ENCODE measurements around the gene ZEB1. TPM values are rescaled to one million over a fixed set of nuclear protein-coding genes. Genes with fewer than 3 reads are reported as not detected.

The ZEB1 gene
- total RNA-seq, 1 experiment from 2014 or later: 0.39 TPM

DNA sequence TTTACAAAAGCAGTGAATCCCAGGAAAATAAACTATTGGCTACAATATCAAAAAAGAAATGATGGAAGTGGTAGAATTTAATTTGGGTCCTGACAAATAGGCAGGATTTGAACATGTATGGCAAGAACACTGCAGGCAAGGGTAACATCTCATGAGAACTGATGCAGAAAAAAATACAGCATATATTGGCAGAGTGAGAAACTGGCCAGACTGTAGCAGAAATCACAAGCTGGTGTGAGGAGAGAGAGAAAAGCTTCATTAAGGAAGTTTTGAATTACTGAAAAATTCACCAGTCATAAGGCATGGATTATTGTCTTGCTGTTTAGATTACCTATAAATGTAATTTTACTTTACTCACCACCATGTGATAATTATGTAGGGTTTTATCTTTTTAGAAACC is 77.4 kb downstream of the ZEB1 start:
- Histone ChIP-seq H3K4me2 (ENCODE audit: insufficient read depth, insufficient read length, low read length) (no peak overlapping the region), H4K8ac (replicated peaks; ENCODE audit: insufficient read length, low read depth, low read length) (no peak overlapping the region), H2AK5ac (ENCODE audit: insufficient read length, low read length) (no peak overlapping the region), H2BK15ac (ENCODE audit: low read depth, low read length) (no peak overlapping the region), H4K91ac (ENCODE audit: insufficient read length, low read depth, low read length) (no peak overlapping the region), H3K27me3 (ENCODE audit: insufficient read depth, low read length) (no peaks in the 10 kb centered on the region), H3K4ac (ENCODE audit: low read depth, low read length) (no peak overlapping the region), H2BK12ac (ENCODE audit: insufficient read length, low read depth, low read length) (no peak overlapping the region), H3K9ac (ENCODE audit: extremely low read depth, insufficient read length, low read length) (no peak overlapping the region), H3K23ac (ENCODE audit: insufficient read length, low read depth, low read length) (no peak overlapping the region), H2BK5ac (ENCODE audit: insufficient read length, low read length) (no peak overlapping the region), H3K79me1 (ENCODE audit: insufficient read depth, low read depth, low read length, poor library complexity, severe bottlenecking) (no peaks in the 10 kb centered on the region), H3K14ac (ENCODE audit: insufficient read depth, low read length) (no peak overlapping the region), H3T11ph (ENCODE audit: low read length) (no peak overlapping the region), H2AFZ (ENCODE audit: low read length) (no peak overlapping the region), H2BK20ac (ENCODE audit: low read depth, low read length, poor library complexity, severe bottlenecking) (no peak overlapping the region), H2BK120ac (ENCODE audit: low read depth, low read length, poor library complexity, severe bottlenecking) (no peak overlapping the region), H3K9me3 (ENCODE audit: control insufficient read depth, low read depth, low read length) (no peaks in the 10 kb centered on the region), H3K56ac (ENCODE audit: insufficient read length, low read depth, low read length) (no peak overlapping the region), H3K79me2 (ENCODE audit: insufficient read depth, low read length) (no peaks in the 10 kb centered on the region), H3K23me2 (ENCODE audit: insufficient read length, low read depth, low read length, poor library complexity, severe bottlenecking) (no peaks in the 10 kb centered on the region), H4K5ac (ENCODE audit: insufficient read length, low read depth, low read length) (no peak overlapping the region), H3K18ac (ENCODE audit: insufficient read length, low read depth, low read length) (no peak overlapping the region), H3K27ac (ENCODE audit: insufficient read length, low read depth, low read length) (no peak overlapping the region), H3K4me1 (ENCODE audit: insufficient read depth, low read length) (no peaks in the 10 kb centered on the region), H4K20me1 (ENCODE audit: control insufficient read depth, insufficient read depth, insufficient read length) (no peaks in the 10 kb centered on the region)
- Mint-ChIP-seq H3K36me3 (ENCODE audit: insufficient read depth in 1 of 3, low read depth in 3 of 3) (no peaks in the 10 kb centered on the region), H3K4me3 (no peak overlapping the region), H3K9me3 (no peaks in the 10 kb centered on the region), H3K27ac (no peak overlapping the region), H3K27me3 (ENCODE audit: low read depth) (no peaks in the 10 kb centered on the region), H3K4me1 (peaks cover 9 to 15% of the 10 kb centered on the region in 2 experiments)
- TF ChIP-seq, protein P1, sequence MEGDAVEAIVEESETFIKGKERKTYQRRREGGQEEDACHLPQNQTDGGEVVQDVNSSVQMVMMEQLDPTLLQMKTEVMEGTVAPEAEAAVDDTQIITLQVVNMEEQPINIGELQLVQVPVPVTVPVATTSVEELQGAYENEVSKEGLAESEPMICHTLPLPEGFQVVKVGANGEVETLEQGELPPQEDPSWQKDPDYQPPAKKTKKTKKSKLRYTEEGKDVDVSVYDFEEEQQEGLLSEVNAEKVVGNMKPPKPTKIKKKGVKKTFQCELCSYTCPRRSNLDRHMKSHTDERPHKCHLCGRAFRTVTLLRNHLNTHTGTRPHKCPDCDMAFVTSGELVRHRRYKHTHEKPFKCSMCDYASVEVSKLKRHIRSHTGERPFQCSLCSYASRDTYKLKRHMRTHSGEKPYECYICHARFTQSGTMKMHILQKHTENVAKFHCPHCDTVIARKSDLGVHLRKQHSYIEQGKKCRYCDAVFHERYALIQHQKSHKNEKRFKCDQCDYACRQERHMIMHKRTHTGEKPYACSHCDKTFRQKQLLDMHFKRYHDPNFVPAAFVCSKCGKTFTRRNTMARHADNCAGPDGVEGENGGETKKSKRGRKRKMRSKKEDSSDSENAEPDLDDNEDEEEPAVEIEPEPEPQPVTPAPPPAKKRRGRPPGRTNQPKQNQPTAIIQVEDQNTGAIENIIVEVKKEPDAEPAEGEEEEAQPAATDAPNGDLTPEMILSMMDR (conservative IDR thresholded peaks at IDR 0.05): no peak
- DNase-seq: no peak
